OCI-LY3 (cell line): ENCODE data around the gene NPHP4.
"Not testable (repeated sequence)": the region's sequence is repeated elsewhere in the genome, so short reads cannot be mapped to it uniquely, and the experiment has no call there.

Source experiments
- H2AFZ ChIP-seq: fragments of 200-600, 300-600 bp; shearing (Covaris generic); 2 replicates; pipeline ENCODE4 v1.6.0; 2014; ENCODE audit warnings: antibody characterized with exemption, low read depth, low read length
- H3K27ac ChIP-seq: fragments of 200-600, 300-600 bp; sonication (generic); 2 replicates; pipeline ENCODE4 v1.5.1; 2014; ENCODE audit warnings: mild to moderate bottlenecking, low read length, moderate library complexity, mixed read lengths
- H3K27me3 ChIP-seq: fragments of 200-600, 300-600 bp; sonication (generic); 2 replicates; pipeline ENCODE4 v1.6.1; 2014; ENCODE audit warnings: low read depth, low read length, mixed read lengths
- H3K36me3 ChIP-seq: fragments of 200-600, 300-600 bp; sonication (generic); replicated peaks from 2 replicates; pipeline ENCODE3; 2014; ENCODE audit warnings: low read depth, low read length, mixed read lengths
- H3K4me1 ChIP-seq: fragments of 300-600, 200-600 bp; sonication (generic); 2 replicates; pipeline ENCODE4 v1.6.1; 2014; ENCODE audit warnings: low read length, mixed read lengths
- H3K4me2 ChIP-seq: fragments of 200-600, 300-600 bp; sonication (generic); 2 replicates; pipeline ENCODE4 v1.6.1; 2014; ENCODE audit warnings: low read length, mixed read lengths
- H3K4me3 ChIP-seq: fragments of 300-600, 200-600 bp; sonication (generic); 2 replicates; pipeline ENCODE4 v1.5.1; 2014; ENCODE audit warnings: antibody characterized with exemption, mild to moderate bottlenecking, low read length, moderate library complexity
- H3K79me2 ChIP-seq: fragments of 300-600, 200-600 bp; shearing (Covaris generic); 2 replicates; pipeline ENCODE4 v1.6.1; 2014; ENCODE audit warnings: mild to moderate bottlenecking, low read length, mixed read lengths
- H3K9ac ChIP-seq: fragments of 300-600, 200-600 bp; shearing (Covaris generic); 2 replicates; pipeline ENCODE4 v1.6.0; 2014; ENCODE audit warnings: mild to moderate bottlenecking, low read length, moderate library complexity
- H3K9me3 ChIP-seq: fragments of 200-600, 300-600 bp; shearing (Covaris generic); 2 replicates; pipeline ENCODE4 v1.6.1; 2014; ENCODE audit warnings: low read length, mixed read lengths; ENCODE audit not compliant: insufficient read depth
- H4K20me1 ChIP-seq: fragments of 200-600, 300-600 bp; sonication (generic); 2 replicates; pipeline ENCODE4 v1.6.1; 2016; ENCODE audit warnings: low read length, mixed read lengths; ENCODE audit not compliant: insufficient read depth
- EZH2phosphoT487 ChIP-seq: fragments of 200-600 bp; shearing (Covaris generic); IDR thresholded peaks from 2 replicates; pipeline ENCODE4 v1.6.1; 2018; ENCODE audit warnings: antibody characterized with exemption, mixed run types, low read depth
- TF ChIP-seq, protein P1 (sequence below): fragments of 200-600, 300-600 bp; sonication (generic); IDR thresholded peaks from 2 replicates; pipeline ENCODE4 v1.5.1; 2014; ENCODE audit warnings: antibody characterized with exemption, low read length, low read depth

The NPHP4 gene

DNA sequence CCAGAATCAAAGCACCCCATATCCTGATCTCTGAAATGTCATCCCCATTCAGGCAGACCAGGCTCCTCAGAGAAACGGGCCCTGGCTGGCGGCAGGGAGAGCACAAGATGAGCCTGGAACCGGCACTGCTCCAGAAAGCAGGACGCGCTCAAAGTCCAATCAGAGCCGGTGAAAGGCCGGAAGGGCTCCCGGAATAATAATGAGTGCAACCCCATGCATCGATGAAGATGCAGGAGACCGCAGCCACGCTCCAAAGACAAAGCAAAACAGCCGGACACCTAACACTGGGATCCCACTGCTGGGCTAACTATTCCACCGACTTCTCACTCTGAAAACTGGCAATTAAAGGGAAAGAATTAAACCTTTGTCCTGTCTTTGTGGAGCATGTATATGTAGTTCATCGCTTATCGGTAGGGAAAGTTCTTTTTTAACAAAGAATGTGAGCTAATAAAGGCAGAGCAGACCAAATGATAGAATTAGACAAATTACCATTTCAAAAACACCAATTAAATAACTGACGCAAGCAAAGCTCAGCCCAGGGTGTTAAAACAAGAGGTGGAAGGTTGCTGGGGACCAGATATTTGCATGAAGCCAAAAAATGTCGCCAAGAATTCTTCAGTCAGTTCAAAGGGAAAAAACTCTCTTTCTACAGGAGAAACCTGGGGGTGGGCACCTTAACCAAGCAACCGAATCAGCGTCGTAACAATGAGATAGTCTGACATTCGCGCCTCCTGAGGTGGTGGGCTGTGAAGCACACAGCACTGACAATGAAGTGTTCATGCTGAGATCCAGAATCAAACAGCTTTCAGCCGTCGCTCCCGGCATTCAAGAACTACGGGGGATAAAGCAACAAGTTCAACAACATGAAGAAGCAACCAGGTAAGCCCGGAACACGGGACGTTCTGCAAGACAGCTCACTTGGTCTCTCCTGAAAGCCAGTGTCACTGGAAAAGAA, 95.2 kb downstream of the NPHP4 start:
- H3K4me1 ChIP-seq, result no peaks in the 10 kb centered on the region
- H3K36me3 ChIP-seq, result no peaks in the 10 kb centered on the region
- no peaks in the 10 kb centered on the region for H3K9me3 ChIP-seq
- H4K20me1 ChIP-seq, result no peaks in the 10 kb centered on the region
- no peak overlapping the region for H3K9ac ChIP-seq
- no peak overlapping the region for H3K4me3 ChIP-seq
- H3K27me3 ChIP-seq, result no peaks in the 10 kb centered on the region
- no peak overlapping the region for H3K4me2 ChIP-seq
- H3K79me2 ChIP-seq, result no peaks in the 10 kb centered on the region
- TF ChIP-seq EZH2phosphoT487, result no peak
- TF ChIP-seq, protein P1, sequence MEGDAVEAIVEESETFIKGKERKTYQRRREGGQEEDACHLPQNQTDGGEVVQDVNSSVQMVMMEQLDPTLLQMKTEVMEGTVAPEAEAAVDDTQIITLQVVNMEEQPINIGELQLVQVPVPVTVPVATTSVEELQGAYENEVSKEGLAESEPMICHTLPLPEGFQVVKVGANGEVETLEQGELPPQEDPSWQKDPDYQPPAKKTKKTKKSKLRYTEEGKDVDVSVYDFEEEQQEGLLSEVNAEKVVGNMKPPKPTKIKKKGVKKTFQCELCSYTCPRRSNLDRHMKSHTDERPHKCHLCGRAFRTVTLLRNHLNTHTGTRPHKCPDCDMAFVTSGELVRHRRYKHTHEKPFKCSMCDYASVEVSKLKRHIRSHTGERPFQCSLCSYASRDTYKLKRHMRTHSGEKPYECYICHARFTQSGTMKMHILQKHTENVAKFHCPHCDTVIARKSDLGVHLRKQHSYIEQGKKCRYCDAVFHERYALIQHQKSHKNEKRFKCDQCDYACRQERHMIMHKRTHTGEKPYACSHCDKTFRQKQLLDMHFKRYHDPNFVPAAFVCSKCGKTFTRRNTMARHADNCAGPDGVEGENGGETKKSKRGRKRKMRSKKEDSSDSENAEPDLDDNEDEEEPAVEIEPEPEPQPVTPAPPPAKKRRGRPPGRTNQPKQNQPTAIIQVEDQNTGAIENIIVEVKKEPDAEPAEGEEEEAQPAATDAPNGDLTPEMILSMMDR, result no peak
- H3K27ac ChIP-seq, result no peak overlapping the region
- H2AFZ ChIP-seq, result no peak overlapping the region

DNA sequence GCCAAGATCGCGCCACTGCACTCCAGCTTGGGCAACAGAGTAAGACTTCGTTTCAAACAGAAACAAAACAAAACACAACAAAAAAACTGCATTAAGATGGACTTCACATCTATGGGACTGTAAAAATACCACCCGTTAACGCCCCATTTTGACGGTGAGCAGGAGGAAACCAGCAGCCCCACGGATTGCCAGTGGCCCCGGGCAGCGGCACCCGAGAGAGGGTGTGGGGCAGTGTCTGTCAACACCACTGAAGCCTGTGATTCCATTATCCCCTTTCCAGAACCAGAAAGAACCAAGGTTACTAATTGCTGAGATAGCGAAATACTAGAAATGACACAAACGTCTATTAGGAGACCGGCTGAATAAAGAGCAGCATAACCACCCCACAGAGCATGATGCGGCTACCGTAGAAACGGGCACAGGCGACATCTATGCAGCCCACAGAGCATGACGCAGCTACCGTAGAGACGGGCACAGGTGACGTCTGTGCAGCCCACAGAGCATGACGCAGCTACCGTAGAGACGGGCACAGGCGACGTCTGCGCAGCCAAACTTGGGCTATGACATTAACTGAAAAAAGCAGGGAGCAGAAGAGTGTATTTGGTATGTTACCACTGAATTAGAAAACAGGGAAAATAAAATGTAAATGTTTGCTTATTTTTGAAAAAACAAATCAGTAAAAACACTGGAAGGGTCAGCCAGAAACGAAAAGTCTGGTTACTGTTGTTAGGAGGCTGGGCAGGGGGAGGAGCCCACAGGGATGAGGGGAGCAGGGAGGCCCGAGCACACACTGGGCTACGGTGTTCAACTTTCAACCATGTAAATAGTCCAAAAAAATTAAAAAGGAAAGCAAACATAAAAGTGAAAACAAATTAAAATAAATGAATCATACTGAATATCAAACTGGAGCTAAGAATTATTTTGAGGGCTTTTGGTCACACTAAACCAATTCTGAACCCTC, 96.5 kb downstream of the NPHP4 start:
- H3K79me2 ChIP-seq, result no peaks in the 10 kb centered on the region
- no peaks in the 10 kb centered on the region for H3K9me3 ChIP-seq
- no peaks in the 10 kb centered on the region for H3K4me1 ChIP-seq
- H4K20me1 ChIP-seq, result no peaks in the 10 kb centered on the region
- no peak overlapping the region for H3K9ac ChIP-seq
- no peak overlapping the region for H2AFZ ChIP-seq
- no peak overlapping the region for H3K4me3 ChIP-seq
- no peaks in the 10 kb centered on the region for H3K36me3 ChIP-seq
- no peak overlapping the region for H3K4me2 ChIP-seq
- H3K27me3 ChIP-seq, result no peaks in the 10 kb centered on the region
- H3K27ac ChIP-seq, result no peak overlapping the region
- TF ChIP-seq, protein P1, result no peak
- TF ChIP-seq EZH2phosphoT487, result no peak

DNA sequence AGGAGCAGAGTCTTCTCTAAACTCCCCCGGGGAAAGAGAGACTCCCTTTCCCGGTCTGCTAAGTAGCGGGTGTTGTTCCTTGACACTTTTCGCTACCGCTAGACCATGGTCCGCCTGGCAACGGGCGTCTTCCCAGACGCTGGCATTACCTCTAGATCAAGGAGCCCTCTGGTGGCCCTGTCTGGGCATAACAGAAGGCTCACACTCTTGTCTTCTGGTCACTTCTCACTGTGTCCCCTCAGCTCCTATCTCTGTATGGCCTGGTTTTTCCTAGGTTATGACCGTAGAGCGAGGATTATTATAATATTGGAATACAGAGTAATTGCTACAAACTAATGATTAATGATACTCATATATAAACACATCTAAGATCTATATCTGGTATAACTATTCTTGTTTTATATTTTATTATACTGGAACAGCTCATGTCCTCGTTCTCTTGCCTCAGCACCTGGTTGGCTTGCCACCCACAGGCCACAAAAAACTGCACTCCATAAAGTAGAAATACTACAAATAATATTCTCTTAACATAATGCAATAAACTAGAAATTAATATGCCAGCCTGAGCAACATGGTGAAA, 98.4 kb downstream of the NPHP4 start:
- not testable (repeated sequence) for H3K9me3 ChIP-seq, H4K20me1 ChIP-seq, H3K9ac ChIP-seq, H3K27ac ChIP-seq, H3K27me3 ChIP-seq, H2AFZ ChIP-seq, H3K4me2 ChIP-seq, H3K79me2 ChIP-seq, H3K4me1 ChIP-seq, H3K4me3 ChIP-seq, H3K36me3 ChIP-seq
- TF ChIP-seq, protein P1, result peak; percentile 19

DNA sequence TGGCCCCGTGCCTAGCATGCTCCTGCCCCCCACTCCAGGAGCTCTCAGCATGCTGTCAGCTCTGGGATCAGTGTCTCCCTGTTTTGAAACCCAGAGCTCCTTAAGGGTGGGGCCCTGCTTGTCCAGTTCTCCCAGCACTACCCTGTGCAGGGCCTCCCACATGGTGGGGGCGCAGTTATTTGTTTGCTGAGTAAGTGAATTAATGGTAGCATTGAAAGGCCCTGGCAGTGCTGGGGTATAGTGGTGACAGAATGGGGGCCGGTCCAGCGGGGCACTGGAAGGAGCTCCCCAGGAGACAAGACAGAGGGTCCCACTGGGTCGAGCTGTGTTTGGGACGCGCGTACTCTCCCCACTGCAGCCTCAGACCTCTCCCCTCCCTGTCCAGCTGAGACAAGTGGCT, 99.9 kb downstream of the NPHP4 start:
- Histone ChIP-seq H3K79me2 (no peaks in the 10 kb centered on the region), H3K36me3 (no peaks in the 10 kb centered on the region), H3K4me1 (no peaks in the 10 kb centered on the region), H3K9ac (no peak overlapping the region), H3K27me3 (no peaks in the 10 kb centered on the region), H3K4me3 (no peak overlapping the region), H4K20me1 (no peaks in the 10 kb centered on the region), H2AFZ (no peak overlapping the region), H3K27ac (no peak overlapping the region), H3K4me2 (no peak overlapping the region), H3K9me3 (no peaks in the 10 kb centered on the region)
- TF ChIP-seq, protein P1, result no peak
- TF ChIP-seq EZH2phosphoT487, result no peak
